ENCODE data around the gene CD300C.
"Not testable (repeated sequence)": the region's sequence is repeated elsewhere in the genome, so short reads cannot be mapped to it uniquely, and the experiment has no call there.

The CD300C gene

GRCh38 chr17:74558882-74559519, 13.1 kb upstream of the CD300C start:
- no peak for DNase-seq

GRCh38 chr17:74558402-74558801, 12.5 kb upstream of the CD300C start:
- DNase-seq = not testable (repeated sequence)

GRCh38 chr17:74555427-74555940, 9.6 kb upstream of the CD300C start:
- no peak for DNase-seq

- DNase-seq = no peak
Observed at GRCh38 chr17:74554909-74555308, 9.0 kb upstream of the CD300C start.

- DNase-seq = no peak
Observed at GRCh38 chr17:74552037-74552436, 6.1 kb upstream of the CD300C start.

GRCh38 chr17:74550602-74551001, 4.7 kb upstream of the CD300C start:
- no peak for DNase-seq

GRCh38 chr17:74549343-74549742, 3.4 kb upstream of the CD300C start:
- DNase-seq = no peak

- no peak for DNase-seq
Observed at GRCh38 chr17:74547736-74548135, 1.8 kb upstream of the CD300C start.

- no peak for DNase-seq
Observed at GRCh38 chr17:74547264-74547663, 1.3 kb upstream of the CD300C start.

GRCh38 chr17:74546586-74546985, 671 bp upstream of the CD300C start:
- DNase-seq = no peak

- no peak for DNase-seq
Observed at GRCh38 chr17:74544991-74545842, 698 bp downstream of the CD300C start.

GRCh38 chr17:74543891-74544760, 1.8 kb downstream of the CD300C start:
- no peak for DNase-seq

GRCh38 chr17:74543406-74543805, 2.5 kb downstream of the CD300C start:
- DNase-seq = no peak

- DNase-seq = no peak
Observed at GRCh38 chr17:74542727-74543383, 3.1 kb downstream of the CD300C start.

- no peak for DNase-seq
Observed at GRCh38 chr17:74542166-74542565, 3.7 kb downstream of the CD300C start.

- no peak for DNase-seq
Observed at GRCh38 chr17:74541176-74542111, 4.5 kb downstream of the CD300C start.

GRCh38 chr17:74539281-74539820, 6.6 kb downstream of the CD300C start:
- DNase-seq = no peak

- no peak for DNase-seq
Observed at GRCh38 chr17:74536890-74537289, 9.0 kb downstream of the CD300C start.

GRCh38 chr17:74532115-74532514, 13.8 kb downstream of the CD300C start:
- no peak for DNase-seq

GRCh38 chr17:74531231-74531761, 14.6 kb downstream of the CD300C start, which contains the start of gene CD300LB:
CD300LB (minus strand) TSS chr17:74531475; CDS start chr17:74531350, 125 bp downstream.
- no peak for DNase-seq

- no peak for DNase-seq
Observed at GRCh38 chr17:74530831-74531150, 15.1 kb downstream of the CD300C start.
